Activated CD4-positive, alpha-beta T cell treated with anti-CD3 and anti-CD28 coated beads, Interleukin-10, Interleukin-2, amounts not matched to agents 100 ng/mL and 50 ng/mL, durations not matched to agents 16 hours and 8 hours (primary cell): Measurements from ENCODE around the gene FAM156A.
"Not testable (repeated sequence)": the region's sequence is repeated elsewhere in the genome, so short reads cannot be mapped to it uniquely, and the experiment has no call there.

Experiments
- DNase-seq: peaks from one replicate; pipeline ENCODE4 v3.0.0-alpha.2; 2020

Gene FAM156A

DNA sequence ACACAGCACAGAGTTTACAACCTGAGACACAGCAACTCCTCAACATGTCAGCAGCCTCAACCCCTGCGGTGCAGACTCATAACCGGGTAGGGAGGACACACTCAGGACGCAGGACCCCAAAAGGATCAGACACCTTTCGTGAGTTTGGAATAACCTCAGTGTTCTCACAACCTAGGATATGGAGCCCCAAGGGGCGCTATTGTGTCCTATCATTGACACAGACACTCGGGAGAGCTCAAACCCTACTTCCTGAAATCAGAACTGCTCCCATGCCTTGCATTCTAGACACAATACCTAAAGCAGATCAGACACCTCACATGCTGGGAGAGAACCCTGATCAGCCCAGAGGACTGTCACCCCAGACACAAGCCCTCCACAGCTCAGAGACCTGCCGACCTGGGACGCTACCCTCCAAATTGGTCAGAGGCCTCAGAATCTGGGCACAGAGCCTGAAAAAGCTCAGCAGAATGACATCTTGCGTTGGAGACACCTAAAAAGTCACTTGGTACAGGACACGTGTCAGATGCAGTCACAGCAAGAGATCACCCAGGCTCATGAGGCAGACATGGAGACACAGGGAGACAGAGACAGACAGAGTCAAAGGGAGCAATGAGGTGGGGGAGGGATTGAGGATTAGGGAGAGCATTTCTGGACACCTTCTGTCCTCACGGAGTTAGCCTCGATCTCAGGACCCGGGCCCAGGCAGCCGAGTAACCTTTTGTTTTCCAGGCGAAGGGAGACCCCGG is 8.8 kb upstream of the FAM156A start:
- DNase-seq, result not testable (repeated sequence)

GRCh38 chrX:52958961-52959360 is 643 bp upstream of the FAM156A start:
- not testable (repeated sequence) for DNase-seq

GRCh38 chrX:52949884-52950283 is 8.4 kb downstream of the FAM156A start:
- DNase-seq, result not testable (repeated sequence)

- DNase-seq, result not testable (repeated sequence)
Measured at GRCh38 chrX:52949325-52949724, 9.0 kb downstream of the FAM156A start.

- DNase-seq, result not testable (repeated sequence)
Measured at GRCh38 chrX:52948265-52948664, 10.1 kb downstream of the FAM156A start.

DNA sequence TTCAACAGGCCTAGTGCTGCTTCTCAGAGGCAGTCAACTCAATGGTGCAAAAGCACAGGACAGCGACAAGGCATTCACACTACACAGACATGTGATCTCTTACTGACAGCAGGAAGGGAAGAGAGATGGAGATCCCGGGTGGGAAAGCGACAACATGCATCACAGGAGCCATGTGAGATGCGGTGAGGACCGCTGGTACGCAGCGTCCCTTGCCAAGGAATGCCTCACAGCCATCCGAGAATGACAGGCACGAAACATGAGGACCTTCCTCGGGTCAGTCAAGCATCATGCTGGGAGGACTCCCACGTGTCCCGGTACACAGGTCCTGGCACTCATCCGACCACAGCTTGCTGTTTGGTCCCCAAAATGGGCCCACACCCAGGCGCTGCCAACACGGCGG is 10.8 kb downstream of the FAM156A start:
- DNase-seq, result not testable (repeated sequence)

- DNase-seq, result not testable (repeated sequence)
Measured at GRCh38 chrX:52945838-52946494, 12.4 kb downstream of the FAM156A start.

DNA sequence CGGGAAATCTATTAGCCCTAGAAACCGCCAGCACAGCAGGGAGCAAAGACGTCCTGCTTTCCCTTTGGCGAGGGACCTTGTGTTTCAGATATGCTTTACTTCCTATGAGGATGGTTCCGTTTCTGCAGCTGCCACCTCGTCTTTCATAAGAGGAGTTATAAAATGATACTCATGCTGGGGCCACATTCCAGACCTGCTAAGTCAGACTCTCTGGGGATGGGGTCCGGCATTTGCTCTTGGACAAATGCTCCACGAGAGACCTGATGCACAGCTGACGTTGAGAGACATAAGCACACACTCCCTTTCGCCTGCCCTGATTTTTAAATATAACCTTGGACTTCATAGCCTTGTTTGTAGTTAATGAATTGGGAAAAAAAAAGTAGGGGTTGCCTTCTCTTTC is 16.6 kb downstream of the FAM156A start:
- DNase-seq, result not testable (repeated sequence)

- not testable (repeated sequence) for DNase-seq
Measured at GRCh38 chrX:52940704-52941103, 17.6 kb downstream of the FAM156A start.

GRCh38 chrX:52935470-52935784 is 22.9 kb downstream of the FAM156A start:
- DNase-seq, result not testable (repeated sequence)

- DNase-seq, result peak; percentile 97
Measured at GRCh38 chrX:52934704-52935469, 23.4 kb downstream of the FAM156A start.

DNA sequence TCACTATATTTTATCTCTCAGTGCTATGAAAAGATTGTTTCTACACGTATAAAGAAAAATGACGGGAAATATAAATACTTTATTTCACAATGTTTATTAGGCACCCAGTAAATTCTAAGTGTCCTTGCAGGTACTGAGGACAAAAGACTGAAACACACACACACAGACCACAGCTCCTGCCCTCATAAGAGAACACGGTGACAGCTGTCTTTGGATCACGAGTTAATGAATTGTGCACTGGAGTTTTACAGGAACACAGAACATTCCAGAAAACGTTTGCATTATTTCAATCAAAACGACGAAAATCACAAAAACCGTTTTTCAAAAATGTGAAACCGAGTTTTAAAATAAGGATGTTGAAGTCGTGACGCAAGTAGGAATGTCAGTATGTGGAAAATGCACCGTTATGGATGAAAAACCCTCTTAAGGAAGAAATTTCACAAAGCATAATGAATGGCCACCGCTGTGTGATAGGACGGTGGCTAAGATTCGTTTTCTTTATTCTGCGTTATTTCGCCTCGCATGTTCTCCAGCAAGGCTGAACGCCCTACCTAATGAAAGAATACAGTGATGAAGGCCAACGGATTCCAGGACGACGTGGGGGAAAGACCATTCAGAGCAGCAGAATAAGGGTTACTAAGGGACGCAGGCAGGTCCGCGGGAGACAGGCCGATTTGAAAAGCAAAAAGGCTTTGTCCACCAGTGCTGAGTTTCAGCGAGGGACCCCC is 24.2 kb downstream of the FAM156A start:
- DNase-seq, result no peak

GRCh38 chrX:52933213-52933612 is 25.1 kb downstream of the FAM156A start:
- DNase-seq, result no peak

DNA sequence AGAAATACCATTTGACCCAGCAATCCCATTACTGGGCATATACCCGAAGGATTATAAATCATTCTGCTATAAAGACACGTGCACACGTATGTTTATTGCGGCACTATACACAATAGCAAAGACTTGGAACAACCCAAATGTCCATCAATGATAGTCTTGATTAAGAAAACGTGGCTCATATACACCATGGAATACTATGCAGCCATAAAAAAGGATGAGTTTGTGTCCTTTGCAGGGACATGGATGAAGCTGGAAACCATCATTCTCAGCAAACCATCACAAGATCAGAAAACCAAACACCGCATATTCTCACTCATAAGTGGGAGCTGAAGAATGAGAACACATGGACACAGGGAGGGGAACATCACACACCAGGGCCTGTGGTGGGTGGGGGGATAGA is 28.1 kb downstream of the FAM156A start:
- DNase-seq, result not testable (repeated sequence)

GRCh38 chrX:52923781-52924241 is 34.5 kb downstream of the FAM156A start:
- no peak for DNase-seq

- not testable (repeated sequence) for DNase-seq
Measured at GRCh38 chrX:52914704-52915103, 43.6 kb downstream of the FAM156A start.

- not testable (repeated sequence) for DNase-seq
Measured at GRCh38 chrX:52913681-52914080, 44.6 kb downstream of the FAM156A start.

DNA sequence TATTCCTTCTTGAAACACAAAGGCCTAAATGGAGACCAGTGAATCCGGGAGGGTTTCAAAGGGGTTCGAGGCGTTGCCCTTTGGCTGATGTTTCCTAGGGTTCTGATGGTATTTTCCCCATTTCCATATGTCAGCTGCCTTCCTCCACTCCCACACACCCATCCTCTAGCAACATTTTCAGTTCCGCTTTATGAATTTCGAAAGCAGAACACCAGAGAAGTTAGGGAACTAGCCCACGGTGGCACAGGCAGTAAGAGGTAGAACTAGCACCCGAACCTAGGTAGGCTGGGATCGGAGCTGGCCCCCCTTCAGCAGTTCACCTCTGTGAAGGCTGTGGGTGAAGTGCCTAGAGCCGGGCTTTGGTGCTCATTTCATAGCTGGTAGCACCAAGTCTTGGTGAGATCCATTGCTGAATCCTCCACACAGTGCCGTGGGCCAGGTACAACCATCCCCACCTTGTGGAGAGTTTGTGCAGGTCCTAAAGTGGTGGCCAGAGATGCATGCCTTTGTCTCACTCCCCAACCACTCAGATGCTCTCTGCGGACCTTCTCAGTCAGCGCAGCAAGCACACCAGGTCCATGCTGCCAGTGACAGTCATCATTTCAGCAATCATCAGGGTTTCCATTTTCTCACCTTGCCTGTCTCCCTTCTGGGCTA is 48.9 kb downstream of the FAM156A start:
- not testable (repeated sequence) for DNase-seq

GRCh38 chrX:52907900-52908299 is 50.4 kb downstream of the FAM156A start:
- DNase-seq, result not testable (repeated sequence)

DNA sequence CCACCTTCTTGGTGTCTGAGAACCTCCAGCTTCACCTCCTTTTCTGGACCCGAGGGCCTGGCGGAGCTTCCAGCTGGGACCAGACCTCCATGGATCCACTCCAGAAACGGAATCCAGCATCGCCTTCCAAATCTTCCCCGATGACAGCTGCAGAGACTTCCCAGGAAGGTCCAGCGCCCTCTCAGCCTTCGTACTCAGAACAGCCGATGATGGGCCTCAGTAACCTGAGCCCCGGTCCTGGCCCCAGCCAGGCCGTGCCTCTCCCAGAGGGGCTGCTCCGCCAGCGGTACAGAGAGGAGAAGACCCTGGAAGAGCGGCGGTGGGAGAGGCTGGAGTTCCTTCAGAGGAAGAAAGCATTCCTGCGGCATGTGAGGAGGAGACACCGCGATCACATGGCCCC is 51.2 kb downstream of the FAM156A start:
- DNase-seq, result not testable (repeated sequence)

DNA sequence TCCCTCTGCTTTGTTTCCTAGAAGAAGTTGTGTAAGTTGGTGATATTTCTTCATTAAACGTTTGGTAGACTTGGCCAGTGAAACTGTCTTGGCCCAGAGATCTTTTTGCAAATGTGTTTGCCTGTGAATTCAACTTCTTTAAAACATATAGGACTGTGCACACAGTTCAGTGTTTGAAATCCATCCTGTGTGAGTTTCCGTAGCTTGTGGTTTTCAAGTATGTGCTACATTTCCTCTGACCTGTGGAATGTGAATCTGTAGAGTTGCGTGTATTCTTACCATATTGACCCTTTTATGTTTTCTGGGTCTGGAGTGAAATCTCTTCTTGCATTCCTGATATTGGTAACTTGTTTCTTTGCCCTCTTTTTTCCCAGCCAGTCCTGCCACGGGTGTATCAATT is 52.2 kb downstream of the FAM156A start:
- DNase-seq, result not testable (repeated sequence)

DNA sequence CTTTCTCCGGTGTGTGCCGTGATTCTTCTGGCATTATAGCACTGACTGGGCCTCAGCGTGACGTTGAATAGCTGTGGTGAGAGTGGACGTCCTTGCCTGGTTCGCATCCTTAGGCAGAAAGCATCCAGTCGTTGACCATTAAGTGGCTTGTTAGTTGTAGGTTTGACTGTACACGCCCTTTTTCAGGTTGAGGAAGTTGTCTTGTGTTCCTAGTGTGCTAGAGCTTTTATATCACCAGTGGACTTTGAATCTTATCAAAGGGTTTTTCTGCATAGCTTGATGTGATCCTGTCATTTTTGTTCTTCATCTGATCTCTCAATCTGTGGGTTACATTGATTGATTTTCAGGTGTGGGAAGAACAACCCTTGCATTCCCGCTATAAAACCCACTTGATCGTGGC is 52.8 kb downstream of the FAM156A start:
- not testable (repeated sequence) for DNase-seq
